HL-60 (cell line): Measurements from ENCODE around the gene PLD5.
"Not testable (repeated sequence)": the region's sequence is repeated elsewhere in the genome, so short reads cannot be mapped to it uniquely, and the experiment has no call there.

ENCODE experiments used
- CTCF ChIP-seq: IDR thresholded peaks from one replicate; pipeline ENCODE4 v1.5.1; 2011; ENCODE audit warnings: low read length, control low read depth, inconsistent platforms; ENCODE audit not compliant: insufficient read depth
- POLR2AphosphoS5 ChIP-seq: IDR thresholded peaks from 2 replicates; pipeline ENCODE4 v1.6.1; 2012; ENCODE audit warnings: low read depth
- REST ChIP-seq: IDR thresholded peaks from 2 replicates; pipeline ENCODE4 v1.6.1; 2012; ENCODE audit warnings: low read depth; ENCODE audit not compliant: insufficient replicate concordance

GRCh38 chr1:242288067-242288466 lies 236.4 kb downstream of the PLD5 start:
- not testable (repeated sequence) for TF ChIP-seq CTCF, REST, POLR2AphosphoS5
